Ramos (cell line): ENCODE measurements around the gene HAGHL.

Experiments used
- in situ Hi-C: fragments of 300-500 bp; cut with MboI; formaldehyde crosslinking; loops from one replicate; pipeline ENCODE4 v1.14.3; 2022; ENCODE audit warnings: low sequenced_read_pairs; ENCODE audit not compliant: unreplicated experiment

Gene HAGHL

GRCh38 chr16:706189-707061 lies 20.5 kb upstream of the HAGHL start:
- in situ Hi-C loops, result loop anchor here (25.0 kb wide), 1 partner anchor 356 kb away; the partner anchor contains the start of gene SSTR5

GRCh38 chr16:707062-707538 lies 19.8 kb upstream of the HAGHL start:
- in situ Hi-C loops, result loop anchor here (25.0 kb wide), 1 partner anchor 355 kb away; the partner anchor contains the start of gene SSTR5

- in situ Hi-C loops, result loop anchor here (25.0 kb wide), 1 partner anchor 354 kb away; the partner anchor contains the start of gene SSTR5
These were observed 18.9 kb upstream of the HAGHL start for GRCh38 chr16:708019-708418.

GRCh38 chr16:708959-709358 lies 17.9 kb upstream of the HAGHL start:
- in situ Hi-C loops, result loop anchor here (25.0 kb wide), 1 partner anchor 353 kb away; the partner anchor contains the start of gene SSTR5

GRCh38 chr16:709566-710499 lies 17.1 kb upstream of the HAGHL start:
- in situ Hi-C loops, result loop anchor here (5.0 to 25.0 kb wide), 2 partner anchors 77 to 352 kb away; partner anchors contain the start of genes CHTF18, RPUSD1 and SSTR5

GRCh38 chr16:710500-711075 lies 16.3 kb upstream of the HAGHL start:
- in situ Hi-C loops, result loop anchor here (5.0 to 25.0 kb wide), 2 partner anchors 77 to 352 kb away; partner anchors contain the start of genes CHTF18, RPUSD1 and SSTR5

GRCh38 chr16:711084-711483 lies 15.8 kb upstream of the HAGHL start:
- in situ Hi-C loops, result loop anchor here (5.0 to 25.0 kb wide), 2 partner anchors 76 to 351 kb away; partner anchors contain the start of genes CHTF18, RPUSD1 and SSTR5

GRCh38 chr16:711548-712320 lies 15.2 kb upstream of the HAGHL start:
- in situ Hi-C loops, result loop anchor here (5.0 to 25.0 kb wide), 2 partner anchors 76 to 351 kb away; partner anchors contain the start of genes CHTF18, RPUSD1 and SSTR5

GRCh38 chr16:712740-713250 lies 14.1 kb upstream of the HAGHL start:
- in situ Hi-C loops, result loop anchor here (5.0 to 25.0 kb wide), 2 partner anchors 75 to 350 kb away; partner anchors contain the start of genes CHTF18, RPUSD1 and SSTR5

- in situ Hi-C loops, result loop anchor here (5.0 to 25.0 kb wide), 2 partner anchors 73 to 348 kb away; partner anchors contain the start of genes CHTF18, RPUSD1 and SSTR5
These were observed 12.8 kb upstream of the HAGHL start for GRCh38 chr16:714079-714478.

GRCh38 chr16:714558-715476 lies 12.1 kb upstream of the HAGHL start, which contains the start of gene METRN:
Gene METRN, plus strand, starts transcription at chr16:715118. Its CDS starts 172 bp downstream, at chr16:715290.
- in situ Hi-C loops, result loop anchor here (5.0 to 25.0 kb wide), 2 partner anchors 72 to 347 kb away; partner anchors contain the start of genes CHTF18, RPUSD1 and SSTR5

- in situ Hi-C loops, result loop anchor here (25.0 kb wide), 1 partner anchor 347 kb away; the partner anchor contains the start of gene SSTR5
These were observed 11.3 kb upstream of the HAGHL start for GRCh38 chr16:715477-716199.

- in situ Hi-C loops, result loop anchor here (25.0 kb wide), 1 partner anchor 346 kb away; the partner anchor contains the start of gene SSTR5
These were observed 10.7 kb upstream of the HAGHL start for GRCh38 chr16:716200-716568.

- in situ Hi-C loops, result loop anchor here (25.0 kb wide), 1 partner anchor 345 kb away; the partner anchor contains the start of gene SSTR5
These were observed 10.1 kb upstream of the HAGHL start for GRCh38 chr16:716768-717325.

- in situ Hi-C loops, result loop anchor here (25.0 kb wide), 1 partner anchor 345 kb away; the partner anchor contains the start of gene SSTR5
These were observed 9.3 kb upstream of the HAGHL start for GRCh38 chr16:717450-718245.
